Stomach (tissue), 9 donors: ENCODE data around the gene BRI3BP. TPM values are rescaled to one million over a fixed set of nuclear protein-coding genes. Genes with fewer than 3 reads are reported as not detected.

Experiments
- DNase-seq, 2 donors: peaks; one replicate each; pipeline versions ENCODE4 v3.0.0 to v3.0.0-alpha.2; 2013 to 2019
- H3K27ac ChIP-seq, 5 donors: fragments of 200-600 bp in 4 of 5; sonication (generic) in 4 of 5; one replicate each; pipeline ENCODE4 v1.5.1; 2013 to 2019; ENCODE audit warnings: mild to moderate bottlenecking in 1 of 5, moderate library complexity in 1 of 5
- H3K27me3 ChIP-seq, 3 donors: fragments of 200-600 bp; sonication (generic); one replicate each; pipeline ENCODE4 v1.5.1; 2017 to 2019; ENCODE audit warnings: mixed run types in 1 of 3
- H3K36me3 ChIP-seq, 4 donors: fragments of 200-600 bp; sonication (generic); 1 replicate in 3 of 4; 2 replicates in 1 of 4; pipeline ENCODE4 v1.5.1; 2016 to 2019
- H3K4me1 ChIP-seq, 4 donors: fragments of 200-600 bp; sonication (generic); one replicate each; pipeline ENCODE4 v1.5.1; 2016 to 2019
- H3K4me3 ChIP-seq, 4 donors: fragments of 200-600 bp; sonication (generic) in 3 of 4; one replicate each; pipeline ENCODE4 v1.5.1; 2016 to 2019; ENCODE audit warnings: mild to moderate bottlenecking in 1 of 4
- H3K9me3 ChIP-seq, 4 donors: fragments of 200-600 bp; sonication (generic); one replicate each; pipeline ENCODE4 v1.5.1; 2016 to 2019
- EP300 ChIP-seq: sonication (generic); formaldehyde crosslinking; IDR thresholded peaks from one replicate; pipeline ENCODE4 v1.6.1; 2017; ENCODE audit warnings: antibody characterized with exemption
- POLR2A ChIP-seq, 4 donors: fragments of 450-650 bp; IDR thresholded peaks; one replicate each; pipeline ENCODE4 v1.6.1; 2016; ENCODE audit warnings: antibody characterized with exemption in 4 of 4, control low read depth in 2 of 4, mild to moderate bottlenecking in 1 of 4, moderate library complexity in 1 of 4
- POLR2AphosphoS5 ChIP-seq, 3 donors: sonication (generic); formaldehyde crosslinking; IDR thresholded peaks; one replicate each; pipeline ENCODE4 v1.6.1; 2016; ENCODE audit warnings: antibody characterized with exemption in 3 of 3
- WGBS, 5 donors: extraction: QIAGEN DNeasy Blood & Tissue Kit in 3 of 5; methylation state at CpG; one replicate each; pipeline versions ENCODE4 v1.1.5 to v1.1.7; 2013 to 2018; 5-methylcytosine and 5-hydroxymethylcytosine counted together
- intact Hi-C: fragments of 100-400 bp; cut with DNase I; formaldehyde crosslinking; loops from one replicate; pipeline ENCODE4 v1.15.1; 2023; ENCODE audit warnings: low total_unique reads
- polyA plus RNA-seq, 3 donors: library from polyadenylated mRNA; stranded (reverse); fragments of 200-250 nt; gene quantifications; one replicate each; pipeline ENCODE4 v1.2.3, GENCODE V29; 2013
- total RNA-seq, 5 donors: library from RNA; depleted of rRNA; stranded (reverse); fragments of >200 nt; gene quantifications; one replicate each; pipeline versions ENCODE4 v1.1.0 to v1.2.3, GENCODE V29; 2014 to 2016
- TF ChIP-seq, protein P1 (sequence below), 7 experiments: fragments of 450-650 bp in 4 of 7; fragments of 200-600 bp in 3 of 7; sonication (generic) in 3 of 7; IDR thresholded peaks; one replicate each; pipeline ENCODE4 v1.5.1; 2016 to 2019; ENCODE audit warnings: antibody characterized with exemption in 7 of 7, control low read depth in 2 of 7, mild to moderate bottlenecking in 1 of 7
- donor health status: healthy with polysubstance abuse.
- donor health status: Bipolar disorder and iron deficiency.
- donor health status: healthy.

The BRI3BP gene
- total and polyA plus RNA-seq, 8 donors: 1.2 to 24.3 (median 4.1) TPM

DNA sequence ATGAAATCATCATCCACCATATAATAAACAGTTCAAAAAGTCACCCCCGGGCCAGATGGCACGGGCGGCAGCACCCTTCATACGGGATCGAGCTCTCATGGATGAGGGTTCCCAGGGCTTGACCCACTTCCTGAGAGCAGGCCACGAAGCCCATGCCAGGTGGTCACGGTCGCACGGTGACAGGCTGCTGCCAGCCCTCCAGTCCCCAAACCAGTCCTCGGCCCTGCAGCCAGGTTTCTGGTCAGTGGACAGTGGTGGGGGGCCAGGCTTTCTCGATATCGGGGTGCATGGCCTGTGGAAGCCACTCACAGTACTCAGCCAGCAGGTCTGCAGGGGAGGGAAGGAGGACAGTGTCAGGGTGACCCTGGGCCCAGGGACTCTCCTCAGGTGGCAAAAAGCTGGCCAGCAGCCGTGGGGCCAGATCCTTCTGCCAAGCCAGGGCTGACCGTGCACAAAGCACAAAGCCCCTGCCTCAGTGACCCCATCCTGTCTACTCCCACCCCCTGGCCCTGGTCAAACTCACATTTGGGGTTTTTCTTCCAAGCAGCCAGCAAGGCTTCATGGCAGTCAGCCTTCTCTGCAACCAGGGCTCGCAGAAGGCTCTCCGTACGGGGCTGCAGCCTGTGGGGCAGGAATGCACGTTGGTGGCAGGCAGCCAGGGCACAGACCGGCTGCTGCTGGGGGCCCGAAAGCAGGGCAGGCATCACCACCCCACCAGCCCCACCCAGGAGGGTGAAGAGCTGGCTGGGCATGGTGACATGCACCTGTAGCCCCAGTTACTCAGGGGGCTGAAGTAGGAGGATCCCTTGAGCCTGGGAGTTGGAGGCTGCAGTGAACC is 45.7 kb upstream of the BRI3BP start:
- no peaks in the 10 kb centered on the region for H3K4me1 ChIP-seq
- no peak for DNase-seq
- no peak overlapping the region for H3K27ac ChIP-seq
- intact Hi-C loops: no loop called here
- no peak overlapping the region for H3K4me3 ChIP-seq
- WGBS, 5 donors: 83 to 90% (median 89%) methylated on average over 14 to 20 of the region's 20 CpGs
- no peaks in the 10 kb centered on the region for H3K9me3 ChIP-seq
- no peaks in the 10 kb centered on the region for H3K27me3 ChIP-seq
- TF ChIP-seq POLR2A (IDR thresholded peaks at IDR 0.05): no peak
- TF ChIP-seq, protein P1, sequence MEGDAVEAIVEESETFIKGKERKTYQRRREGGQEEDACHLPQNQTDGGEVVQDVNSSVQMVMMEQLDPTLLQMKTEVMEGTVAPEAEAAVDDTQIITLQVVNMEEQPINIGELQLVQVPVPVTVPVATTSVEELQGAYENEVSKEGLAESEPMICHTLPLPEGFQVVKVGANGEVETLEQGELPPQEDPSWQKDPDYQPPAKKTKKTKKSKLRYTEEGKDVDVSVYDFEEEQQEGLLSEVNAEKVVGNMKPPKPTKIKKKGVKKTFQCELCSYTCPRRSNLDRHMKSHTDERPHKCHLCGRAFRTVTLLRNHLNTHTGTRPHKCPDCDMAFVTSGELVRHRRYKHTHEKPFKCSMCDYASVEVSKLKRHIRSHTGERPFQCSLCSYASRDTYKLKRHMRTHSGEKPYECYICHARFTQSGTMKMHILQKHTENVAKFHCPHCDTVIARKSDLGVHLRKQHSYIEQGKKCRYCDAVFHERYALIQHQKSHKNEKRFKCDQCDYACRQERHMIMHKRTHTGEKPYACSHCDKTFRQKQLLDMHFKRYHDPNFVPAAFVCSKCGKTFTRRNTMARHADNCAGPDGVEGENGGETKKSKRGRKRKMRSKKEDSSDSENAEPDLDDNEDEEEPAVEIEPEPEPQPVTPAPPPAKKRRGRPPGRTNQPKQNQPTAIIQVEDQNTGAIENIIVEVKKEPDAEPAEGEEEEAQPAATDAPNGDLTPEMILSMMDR (IDR thresholded peaks at IDR 0.05): no peak
- TF ChIP-seq POLR2AphosphoS5 (IDR thresholded peaks at IDR 0.05): no peak
- TF ChIP-seq EP300: no peak
- peaks cover 34 to 86% (median 80%) of the 10 kb centered on the region in 4 donors for H3K36me3 ChIP-seq

DNA sequence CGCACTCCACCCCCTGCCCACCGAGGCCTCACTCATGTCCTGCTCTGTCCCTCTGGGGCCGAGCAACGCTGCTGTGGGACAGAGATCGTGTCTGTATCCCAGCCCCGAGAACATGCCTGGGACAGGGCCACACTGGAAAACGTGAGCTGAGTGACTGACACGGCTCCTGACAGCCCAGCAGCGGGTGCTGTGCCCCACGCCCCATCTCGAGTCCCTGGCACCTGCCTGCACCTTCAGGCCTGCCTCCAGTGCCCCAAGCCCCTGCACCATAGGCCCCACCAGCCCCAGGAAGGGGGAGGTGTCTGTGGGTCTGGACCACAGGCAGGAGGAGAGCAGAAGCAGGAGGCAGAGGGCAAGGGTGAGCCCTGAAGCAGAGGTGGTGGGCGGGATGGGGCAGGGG is 44.4 kb upstream of the BRI3BP start:
- intact Hi-C loops: no loop called here
- TF ChIP-seq POLR2A (IDR thresholded peaks at IDR 0.05) (no peak), POLR2AphosphoS5 (IDR thresholded peaks at IDR 0.05) (no peak), EP300 (no peak)
- TF ChIP-seq, protein P1 (IDR thresholded peaks at IDR 0.05): no peak
- Histone ChIP-seq H3K27ac (no peak overlapping the region), H3K4me1 (no peaks in the 10 kb centered on the region), H3K4me3 (no peak overlapping the region), H3K36me3 (peaks cover 34 to 91% (median 87%) of the 10 kb centered on the region in 4 donors), H3K27me3 (no peaks in the 10 kb centered on the region), H3K9me3 (no peaks in the 10 kb centered on the region)
- WGBS, 5 donors: 92 to 98% (median 94%) methylated on average over 10 to 12 of the region's 12 CpGs
- no peak for DNase-seq

DNA sequence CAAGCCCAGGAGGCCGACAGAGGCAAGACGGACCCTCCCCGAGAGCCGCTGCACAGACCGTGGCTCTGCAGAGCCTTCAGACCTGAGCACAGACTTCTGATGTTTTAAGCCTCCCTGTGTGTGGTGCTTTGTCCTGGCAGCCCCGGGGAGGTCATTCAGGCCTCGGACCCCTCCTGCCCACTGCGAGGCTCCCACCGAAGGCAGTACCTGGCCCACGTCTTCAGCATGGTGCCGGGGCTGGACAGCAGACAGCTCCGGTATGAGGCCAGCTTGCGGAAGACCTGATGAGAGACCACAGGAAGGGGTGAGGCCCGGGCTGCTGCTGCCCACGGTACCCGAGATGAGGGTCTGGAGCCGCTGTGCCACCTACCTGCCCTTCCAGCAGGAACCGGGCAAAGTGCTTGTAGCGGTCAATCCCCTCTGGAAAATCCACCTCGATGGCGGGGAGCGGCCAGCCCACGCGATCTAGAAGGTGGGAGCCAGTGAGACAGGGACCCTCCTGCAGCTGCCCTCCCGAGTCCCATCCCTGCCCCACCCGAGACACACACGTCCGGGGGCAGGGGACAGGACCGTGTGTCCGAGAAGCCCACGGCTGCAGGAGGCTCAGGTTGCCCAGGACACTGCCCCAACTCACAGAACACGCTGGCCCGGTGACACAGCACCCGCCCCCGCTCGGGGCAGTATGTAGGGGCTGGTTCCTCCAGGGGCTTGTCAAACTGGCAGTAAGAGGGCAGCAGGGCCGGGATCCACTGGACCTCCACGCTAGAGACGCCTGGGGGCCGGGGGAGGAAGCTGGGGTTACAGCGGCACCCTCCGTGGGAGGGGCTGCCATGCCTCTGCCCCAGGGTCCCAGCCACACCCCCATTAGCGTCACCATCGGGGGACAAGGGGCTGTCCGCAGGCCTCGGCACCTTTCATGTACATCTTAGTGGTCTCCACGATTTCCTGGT is 43.4 kb upstream of the BRI3BP start:
- Histone ChIP-seq H3K4me1 (no peaks in the 10 kb centered on the region), H3K27me3 (no peaks in the 10 kb centered on the region), H3K4me3 (no peak overlapping the region), H3K27ac (no peak overlapping the region), H3K36me3 (peaks cover 42 to 98% (median 96%) of the 10 kb centered on the region in 4 donors), H3K9me3 (no peaks in the 10 kb centered on the region)
- WGBS, 5 donors: 87 to 96% (median 93%) methylated on average over 20 to 47 of the region's 47 CpGs
- DNase-seq: no peak
- intact Hi-C loops: no loop called here
- TF ChIP-seq EP300 (no peak), POLR2AphosphoS5 (IDR thresholded peaks at IDR 0.05) (no peak), POLR2A (IDR thresholded peaks at IDR 0.05) (no peak)
- TF ChIP-seq, protein P1 (IDR thresholded peaks at IDR 0.05): no peak

DNA sequence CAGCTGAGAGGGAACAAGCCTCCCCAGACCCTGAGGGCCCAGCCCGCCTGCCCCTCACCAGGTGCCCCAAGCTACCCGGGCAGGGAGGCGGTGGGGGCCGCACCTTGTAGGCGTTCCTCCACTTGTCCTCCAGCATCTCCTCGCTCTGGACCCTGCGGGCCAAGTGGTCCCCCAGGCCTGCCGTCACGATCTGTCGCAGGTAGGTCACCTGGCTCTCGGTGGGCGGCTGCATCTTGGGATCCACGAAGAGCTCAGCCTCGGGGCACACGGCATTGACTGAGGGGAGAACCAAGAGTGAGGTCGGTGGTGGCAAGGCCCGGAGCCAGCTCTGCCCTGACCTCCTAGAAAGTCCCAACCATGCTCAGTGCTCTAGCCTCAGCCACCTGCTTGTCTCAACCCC is 41.1 kb upstream of the BRI3BP start:
- whole genome bisulfite sequencing, 5 donors: 92 to 96% (median 95%) methylated on average over 8 to 17 of the region's 17 CpGs
- TF ChIP-seq POLR2AphosphoS5 (IDR thresholded peaks at IDR 0.05) (no peak), POLR2A (IDR thresholded peaks at IDR 0.05) (no peak), EP300 (no peak)
- TF ChIP-seq, protein P1 (IDR thresholded peaks at IDR 0.05): no peak
- Histone ChIP-seq H3K36me3 (peaks cover 62 to 100% (median 99%) of the 10 kb centered on the region in 4 donors), H3K27ac (no peak overlapping the region), H3K9me3 (no peaks in the 10 kb centered on the region), H3K4me3 (no peak overlapping the region), H3K4me1 (no peaks in the 10 kb centered on the region), H3K27me3 (no peaks in the 10 kb centered on the region)
- intact Hi-C loops: no loop called here
- no peak for DNase-seq
